ENCODE measurements around the gene SHTN1.
A peak's percentile ranks its signal among the peaks of the same experiment; 100 is the strongest.

Gene SHTN1

GRCh38 chr10:116868198-116868676 is 136.8 kb downstream of the SHTN1 start:
- DNase-seq: no peak

- DNase-seq: no peak
Observed at GRCh38 chr10:116866987-116867595, 137.9 kb downstream of the SHTN1 start.

GRCh38 chr10:116866066-116866465 is 138.9 kb downstream of the SHTN1 start:
- no peak for DNase-seq

GRCh38 chr10:116864436-116864835 is 140.6 kb downstream of the SHTN1 start:
- DNase-seq: no peak

- no peak for DNase-seq
Observed at GRCh38 chr10:116861796-116862195, 143.2 kb downstream of the SHTN1 start.

GRCh38 chr10:116857156-116857555 is 147.8 kb downstream of the SHTN1 start:
- DNase-seq: no peak

- no peak for DNase-seq
Observed at GRCh38 chr10:116853701-116854100, 151.3 kb downstream of the SHTN1 start.

- DNase-seq: no peak
Observed at GRCh38 chr10:116853287-116853686, 151.7 kb downstream of the SHTN1 start.

GRCh38 chr10:116852246-116852645 is 152.7 kb downstream of the SHTN1 start:
- DNase-seq: no peak

GRCh38 chr10:116850058-116850611 is 154.9 kb downstream of the SHTN1 start:
- no peak for DNase-seq

GRCh38 chr10:116849248-116850057 is 155.5 kb downstream of the SHTN1 start, which contains the start of gene ENO4:
Gene ENO4, plus strand, starts transcription at chr10:116849499. Its CDS starts 68 bp downstream, at chr10:116849567.
- peak; percentile 56 for DNase-seq

GRCh38 chr10:116848944-116849247 is 156.1 kb downstream of the SHTN1 start:
- no peak for DNase-seq

GRCh38 chr10:116848032-116848943 is 156.7 kb downstream of the SHTN1 start:
- peak; percentile 37 for DNase-seq

GRCh38 chr10:116845823-116846222 is 159.2 kb downstream of the SHTN1 start:
- no peak for DNase-seq

GRCh38 chr10:116840389-116841075 is 164.5 kb downstream of the SHTN1 start:
- DNase-seq: no peak

GRCh38 chr10:116838143-116838725 is 166.8 kb downstream of the SHTN1 start:
- DNase-seq: no peak

GRCh38 chr10:116836902-116837523 is 168.0 kb downstream of the SHTN1 start:
- DNase-seq: no peak

GRCh38 chr10:116836083-116836482 is 168.9 kb downstream of the SHTN1 start:
- no peak for DNase-seq

GRCh38 chr10:116835658-116836057 is 169.3 kb downstream of the SHTN1 start:
- no peak for DNase-seq

- DNase-seq: no peak
Observed at GRCh38 chr10:116833986-116834985, 170.7 kb downstream of the SHTN1 start.

Data from stimulated activated CD4-positive, alpha-beta T cell treated with anti-CD3 and anti-CD28 coated beads, Interleukin-15, amount 100 ng/mL, for 24 hours (primary cell).